Stimulated activated CD4-positive, alpha-beta T cell treated with anti-CD3 and anti-CD28 coated beads, TNF-alpha, amount 100 ng/mL, for 48 hours (primary cell): ENCODE results near the gene CLEC3B.

Experiments
- DNase-seq, 3 donors: peaks; one replicate each; pipeline ENCODE4 v3.0.0-alpha.2; 2020; ENCODE audit warnings: low read depth in 3 of 3

The CLEC3B gene

GRCh38 chr3:45003406-45003805 is 22.7 kb upstream of the CLEC3B start:
- no peak for DNase-seq

- no peak for DNase-seq
These were observed 22.2 kb upstream of the CLEC3B start for GRCh38 chr3:45003859-45004258.

GRCh38 chr3:45007091-45007490 is 19.0 kb upstream of the CLEC3B start:
- DNase-seq, result no peak

- DNase-seq, result no peak
These were observed 18.0 kb upstream of the CLEC3B start for GRCh38 chr3:45008117-45008516.

- no peak for DNase-seq
These were observed 16.2 kb upstream of the CLEC3B start for GRCh38 chr3:45009868-45010267.

GRCh38 chr3:45010811-45011333 is 15.2 kb upstream of the CLEC3B start:
- no peak for DNase-seq

- DNase-seq, result no peak
These were observed 14.2 kb upstream of the CLEC3B start for GRCh38 chr3:45011756-45012508.

GRCh38 chr3:45012577-45012976 is 13.5 kb upstream of the CLEC3B start:
- DNase-seq, result no peak

- DNase-seq, result no peak
These were observed 9.2 kb upstream of the CLEC3B start for GRCh38 chr3:45016916-45017315.

GRCh38 chr3:45017821-45018220 is 8.3 kb upstream of the CLEC3B start:
- no peak for DNase-seq

- DNase-seq, result no peak
These were observed 5.6 kb upstream of the CLEC3B start for GRCh38 chr3:45020534-45020933.

- DNase-seq, result no peak
These were observed 4.4 kb upstream of the CLEC3B start for GRCh38 chr3:45021524-45022297.

- no peak for DNase-seq
These were observed 2.4 kb upstream of the CLEC3B start for GRCh38 chr3:45023675-45024074.

GRCh38 chr3:45024542-45025255 is 1.4 kb upstream of the CLEC3B start:
- DNase-seq, result no peak

- no peak for DNase-seq
These were observed 854 bp downstream of the CLEC3B start for GRCh38 chr3:45026957-45027356.

GRCh38 chr3:45027441-45027840 is 1.3 kb downstream of the CLEC3B start:
- DNase-seq, result no peak

GRCh38 chr3:45029216-45029615 is 3.1 kb downstream of the CLEC3B start:
- DNase-seq, result no peak

- no peak for DNase-seq
These were observed 3.6 kb downstream of the CLEC3B start for GRCh38 chr3:45029661-45030060.

GRCh38 chr3:45031531-45031930 is 5.4 kb downstream of the CLEC3B start:
- no peak for DNase-seq

- DNase-seq, result no peak
These were observed 6.0 kb downstream of the CLEC3B start for GRCh38 chr3:45032113-45032512.

GRCh38 chr3:45033791-45034190 is 7.7 kb downstream of the CLEC3B start:
- DNase-seq, result no peak

GRCh38 chr3:45034612-45035252 is 8.6 kb downstream of the CLEC3B start:
- DNase-seq, result no peak
